GM18867 (cell line): Measurements from ENCODE around the gene GMPPA.

Experiments used
- ATAC-seq: cut with Tn5 transposase; IDR thresholded peaks from one replicate; pipeline ENCODE4 v1.9.1; 2021; ENCODE audit warnings: mild to moderate bottlenecking, moderate library complexity; ENCODE audit not compliant: unreplicated experiment

Gene GMPPA

DNA sequence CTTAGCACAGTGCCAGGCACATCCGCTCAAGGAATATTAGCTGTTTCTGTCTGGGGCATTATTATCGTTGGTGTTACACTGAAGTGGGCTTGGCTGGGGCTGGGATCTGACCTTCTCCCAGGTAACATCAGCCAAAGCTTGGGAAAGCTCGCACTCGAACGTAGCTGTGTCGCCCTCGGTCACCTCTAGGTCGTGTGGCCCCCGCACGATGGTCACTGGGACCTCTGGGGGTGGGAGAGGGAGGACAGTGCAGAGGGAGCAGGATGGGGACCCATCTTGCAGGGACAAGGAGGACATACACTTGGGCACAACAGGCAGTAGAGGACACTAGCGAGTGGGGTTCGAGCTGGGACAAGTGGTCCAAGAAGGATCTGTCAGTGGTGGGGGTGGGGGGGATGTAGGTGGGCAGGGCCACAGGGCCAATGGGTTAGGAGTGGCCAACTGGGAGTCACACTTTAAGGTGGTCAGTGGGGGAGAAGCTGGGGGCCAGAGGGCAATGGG is 54.8 kb downstream of the GMPPA start:
- ATAC-seq: no peak

DNA sequence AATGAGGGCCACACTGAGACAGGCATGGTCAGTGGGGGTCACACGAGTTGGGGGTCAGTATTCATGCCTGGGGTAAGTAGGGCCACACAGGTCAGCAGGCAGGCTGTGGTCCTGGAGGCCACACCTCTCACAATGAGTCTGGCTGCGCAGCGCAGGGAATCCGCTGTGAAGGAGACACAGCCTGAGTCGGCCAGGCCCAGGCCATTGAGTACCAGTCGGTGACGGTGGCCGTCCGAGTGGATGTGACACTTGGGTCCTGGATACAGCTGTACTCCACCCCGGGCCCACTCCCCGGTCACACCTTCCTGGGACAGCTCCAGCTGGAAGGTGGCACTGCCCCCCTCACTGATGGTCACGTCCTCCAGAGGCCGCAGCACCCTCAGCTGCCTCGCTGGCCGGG is 55.7 kb downstream of the GMPPA start:
- ATAC-seq: no peak

DNA sequence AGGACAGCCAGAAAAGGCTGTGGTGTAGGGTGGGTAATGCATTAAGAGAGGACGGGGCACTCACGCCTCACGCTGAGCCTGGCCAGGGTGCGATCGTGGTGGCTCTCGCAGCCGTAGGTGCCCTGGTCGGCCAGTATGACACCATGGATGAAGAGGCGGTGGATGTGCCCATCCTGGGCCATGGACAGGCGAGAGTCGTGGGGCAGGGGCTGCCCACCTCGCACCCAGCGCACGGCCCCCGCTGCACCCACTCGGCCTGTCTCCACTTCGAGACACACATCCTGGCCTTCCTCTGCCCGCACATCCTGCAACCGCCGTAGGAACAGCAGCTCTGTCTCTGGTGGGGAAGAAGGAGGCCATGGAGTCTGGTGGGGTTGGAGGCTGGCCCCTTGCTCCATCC is 57.3 kb downstream of the GMPPA start:
- no peak for ATAC-seq

DNA sequence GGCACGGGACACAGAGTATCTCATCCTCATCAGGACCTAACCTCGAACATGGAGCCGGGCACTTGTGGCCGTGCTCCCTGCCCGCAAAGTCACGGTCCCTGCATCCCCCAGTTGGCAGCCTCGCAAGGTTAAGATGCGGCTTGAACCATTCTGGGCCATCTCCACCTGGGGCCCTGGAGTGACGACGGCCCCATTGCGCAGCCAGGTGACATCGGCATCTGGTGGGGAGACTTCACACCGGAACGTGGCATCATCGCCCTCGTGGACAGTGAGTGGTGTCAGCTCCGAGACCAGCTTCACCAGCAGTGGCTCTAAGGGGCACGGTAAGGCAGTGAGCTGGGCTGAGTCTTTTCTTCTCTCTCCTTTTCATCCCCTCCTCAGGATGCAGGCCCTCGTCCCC is 57.7 kb downstream of the GMPPA start:
- no peak for ATAC-seq
